ENCODE results near the gene SLC25A5. TPM values are rescaled to one million over a fixed set of nuclear protein-coding genes. Genes with fewer than 3 reads are reported as not detected.

The SLC25A5 gene
- polyA plus RNA-seq, 1 donor from 2014 or later: 298 TPM

GRCh38 chrX:119512146-119512800, 44.0 kb downstream of the SLC25A5 start:
- Mint-ChIP-seq H3K4me3 (no peak overlapping the region), H3K4me1 (peaks cover 2 to 6% (median 5%) of the 10 kb centered on the region in 3 donors), H3K36me3 (no peaks in the 10 kb centered on the region), H3K27ac (no peak overlapping the region), H3K9me3 (no peaks in the 10 kb centered on the region), H3K27me3 (peaks cover 3% of the 10 kb centered on the region)

DNA sequence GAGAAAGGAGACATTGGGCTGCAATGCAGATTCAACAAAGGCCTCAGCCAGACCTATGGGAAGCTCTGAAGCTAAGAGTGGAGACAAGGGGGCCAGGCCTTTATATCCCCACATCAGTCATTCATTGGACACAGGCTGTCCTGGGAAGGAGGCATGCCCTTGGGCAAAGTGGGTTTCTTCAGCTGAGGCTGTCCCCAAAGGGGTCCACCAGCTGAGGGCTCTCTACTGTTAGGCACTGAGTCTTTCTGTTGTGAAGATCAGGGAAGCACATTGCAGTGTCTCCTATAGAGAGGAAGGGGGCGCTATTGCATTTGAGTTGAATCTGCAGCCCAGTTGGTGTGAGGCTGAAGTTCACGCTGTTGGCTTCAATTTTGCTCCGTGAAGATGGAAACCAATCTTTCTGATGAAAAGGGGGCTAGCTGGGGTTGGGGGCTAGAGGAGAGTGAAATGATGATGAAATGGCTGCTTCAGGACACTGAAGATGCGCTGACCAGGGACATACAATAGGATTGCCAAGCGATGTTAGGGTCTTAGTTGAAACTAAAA, 48.0 kb downstream of the SLC25A5 start:
- Mint-ChIP-seq H3K9me3 (no peaks in the 10 kb centered on the region), H3K36me3 (no peaks in the 10 kb centered on the region)

DNA sequence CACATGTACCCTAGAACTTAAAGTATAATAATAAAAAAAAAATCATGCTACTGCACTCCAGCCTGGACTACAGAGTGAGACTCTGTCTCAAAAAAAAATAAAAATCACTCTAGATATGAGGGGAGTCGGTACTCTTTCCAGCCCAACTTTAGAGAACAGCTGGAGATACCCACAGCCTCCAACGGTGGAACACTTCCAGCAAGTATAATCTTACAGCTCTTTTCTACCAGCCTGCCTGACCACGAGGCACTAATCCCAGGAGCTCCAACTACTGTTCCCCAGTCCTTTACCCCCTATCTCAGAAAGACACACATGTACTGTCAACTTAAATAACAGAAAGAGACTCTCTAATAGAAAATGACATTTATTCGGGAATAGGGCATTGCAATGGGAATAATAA, 50.1 kb downstream of the SLC25A5 start:
- no peaks in the 10 kb centered on the region for H3K9me3 Mint-ChIP-seq
- no peaks in the 10 kb centered on the region for H3K36me3 Mint-ChIP-seq
- peaks cover 2 to 6% (median 5%) of the 10 kb centered on the region in 3 donors for H3K4me1 Mint-ChIP-seq
- peak overlapping the region in 1 of 3 donors; percentile 2 for H3K27ac Mint-ChIP-seq
- H3K4me3 Mint-ChIP-seq: no peak overlapping the region
- H3K27me3 Mint-ChIP-seq: peaks cover 6% of the 10 kb centered on the region

More for the DNA sequence above, 48.0 kb downstream of the SLC25A5 start:
- Mint-ChIP-seq H3K4me3 (no peak overlapping the region), H3K27me3 (peaks cover 6% of the 10 kb centered on the region), H3K4me1 (peaks cover 2 to 6% (median 5%) of the 10 kb centered on the region in 3 donors), H3K27ac (no peak overlapping the region)

Other genes with a start within 250 kb of the SLC25A5 start
- gene PGRMC1, start 232.2 kb upstream of the SLC25A5 start, polyA plus RNA-seq: 13.5 TPM
- gene SLC25A43, start 69.1 kb upstream of the SLC25A5 start, polyA plus RNA-seq: 12.5 TPM
- gene STEEP1, start 97.0 kb downstream of the SLC25A5 start, polyA plus RNA-seq: 24.0 TPM
- 65.2 TPM for gene UBE2A, start 106.1 kb downstream of the SLC25A5 start, polyA plus RNA-seq
- gene NKRF, start 138.0 kb downstream of the SLC25A5 start, polyA plus RNA-seq: 7.1 TPM
- gene SEPTIN6, start 224.7 kb downstream of the SLC25A5 start, polyA plus RNA-seq: 241 TPM

All from IgD-negative memory B cell (primary cell).